NCI-H510A treated with DMSO at 0.1 percent for 48 hours (cell line): ENCODE measurements around the gene IL17RB.
A peak's percentile ranks its signal among the peaks of the same experiment; 100 is the strongest.

Experiments used
- DNase-seq: peaks from one replicate; lab custom pipeline; 2025; lab: John Stamatoyannopoulos, UW

IL17RB gene

GRCh38 chr3:53860196-53860595, 13.8 kb downstream of the IL17RB start:
- no peak for DNase-seq

DNA sequence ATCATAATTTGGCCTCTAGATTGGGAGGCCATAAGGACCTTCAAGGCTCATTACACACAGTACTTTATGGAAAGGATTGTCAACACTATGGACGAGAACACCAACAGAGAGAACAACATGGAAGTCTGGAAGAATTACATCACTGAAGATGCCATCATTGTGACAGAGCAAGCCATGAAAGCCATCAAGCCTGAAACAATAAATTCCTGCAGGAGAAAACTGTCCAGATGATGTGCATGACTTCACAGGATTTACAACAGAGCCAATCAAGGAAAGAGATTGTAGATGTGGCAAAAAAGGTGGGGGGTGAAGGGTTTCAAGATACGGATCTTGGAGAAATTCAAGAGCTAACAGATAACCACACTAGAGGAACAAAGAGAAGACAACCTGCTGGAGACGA, 15.9 kb downstream of the IL17RB start:
- DNase-seq: no peak

DNA sequence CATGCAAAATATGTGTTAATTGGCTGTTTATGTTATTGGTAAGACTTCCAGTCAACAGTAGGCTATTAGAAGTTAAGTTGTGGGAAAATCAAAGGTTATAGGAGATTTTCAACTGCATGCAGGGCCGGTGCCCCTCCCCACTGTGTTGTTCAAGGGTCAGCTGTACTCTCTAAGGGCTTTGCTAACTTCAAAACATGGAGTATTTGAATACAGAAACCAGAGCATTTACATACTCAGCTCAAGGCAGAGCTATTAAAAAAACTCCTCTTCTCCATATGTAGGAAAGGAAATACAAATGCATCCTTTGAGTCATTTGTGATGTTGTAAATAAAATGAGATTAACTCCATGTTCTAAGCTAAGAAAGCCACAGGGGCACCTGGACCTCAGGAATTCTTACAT, 16.8 kb downstream of the IL17RB start:
- no peak for DNase-seq

GRCh38 chr3:53865732-53866499, 19.5 kb downstream of the IL17RB start:
- no peak for DNase-seq

GRCh38 chr3:53880396-53881345, 34.3 kb downstream of the IL17RB start:
- no peak for DNase-seq

GRCh38 chr3:53881691-53882593, 35.6 kb downstream of the IL17RB start, which contains the start of gene ACTR8:
ACTR8 (minus strand) TSS chr3:53882152; CDS start chr3:53882101, 51 bp downstream.
- DNase-seq: peak; percentile 61

- DNase-seq: no peak
Measured at GRCh38 chr3:53883008-53883407, 36.6 kb downstream of the IL17RB start.

DNA sequence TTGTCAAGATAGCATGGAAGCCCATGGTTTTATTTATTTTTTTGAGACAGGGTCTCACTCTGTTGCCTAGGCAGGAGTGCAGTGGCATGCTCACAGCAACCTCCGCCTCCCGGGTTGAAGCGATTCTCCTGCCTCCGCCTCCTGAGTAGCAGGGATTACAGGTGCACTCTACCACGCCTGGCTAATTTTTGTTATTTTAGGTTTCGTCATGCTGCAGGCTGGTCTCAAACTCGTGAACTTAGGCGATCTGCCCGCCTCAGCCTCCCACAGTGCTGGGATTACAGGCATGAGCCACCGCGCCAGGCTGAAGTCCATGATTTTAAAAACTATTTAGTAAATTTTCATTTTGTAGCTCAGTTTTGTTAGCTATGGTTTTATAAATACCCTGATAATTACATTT, 38.3 kb downstream of the IL17RB start:
- DNase-seq: no peak

DNA sequence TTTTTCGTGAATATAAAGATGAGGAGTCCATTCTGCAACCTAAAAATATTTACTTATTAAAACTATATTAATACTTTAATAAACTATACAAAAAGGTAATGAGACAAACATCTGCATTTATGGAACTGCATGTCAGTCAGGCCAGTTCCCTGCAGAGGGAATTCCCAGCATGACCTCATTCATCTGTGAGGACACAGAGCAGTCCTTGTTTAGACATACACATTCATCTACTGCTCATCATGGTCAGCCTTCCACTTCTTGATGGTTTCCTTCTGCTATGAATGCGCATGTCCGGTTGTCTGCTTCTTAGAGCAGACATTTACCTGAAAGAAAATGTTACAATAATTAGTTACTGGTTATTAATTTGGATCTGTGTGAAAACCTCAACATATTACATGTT, 38.9 kb downstream of the IL17RB start:
- no peak for DNase-seq

DNA sequence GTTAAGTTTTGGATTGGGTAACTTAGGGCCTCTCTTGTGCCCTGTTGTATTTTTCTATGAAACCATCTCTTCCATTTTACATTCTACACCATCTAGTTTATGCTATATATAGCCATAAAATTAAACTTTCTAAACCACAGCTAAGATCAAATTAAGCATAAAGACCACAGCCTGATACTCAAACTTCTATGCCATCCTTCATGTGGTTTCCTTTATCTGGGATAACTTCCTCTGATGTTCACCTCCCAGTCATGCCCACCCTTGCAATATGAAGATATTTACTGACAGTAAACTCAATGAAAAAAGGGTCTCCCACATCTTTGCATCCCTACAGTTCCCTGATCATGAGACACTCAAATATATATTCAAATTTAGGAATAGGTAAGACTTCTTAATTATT, 41.1 kb downstream of the IL17RB start:
- no peak for DNase-seq

- DNase-seq: no peak
Measured at GRCh38 chr3:53888232-53888631, 41.9 kb downstream of the IL17RB start.

DNA sequence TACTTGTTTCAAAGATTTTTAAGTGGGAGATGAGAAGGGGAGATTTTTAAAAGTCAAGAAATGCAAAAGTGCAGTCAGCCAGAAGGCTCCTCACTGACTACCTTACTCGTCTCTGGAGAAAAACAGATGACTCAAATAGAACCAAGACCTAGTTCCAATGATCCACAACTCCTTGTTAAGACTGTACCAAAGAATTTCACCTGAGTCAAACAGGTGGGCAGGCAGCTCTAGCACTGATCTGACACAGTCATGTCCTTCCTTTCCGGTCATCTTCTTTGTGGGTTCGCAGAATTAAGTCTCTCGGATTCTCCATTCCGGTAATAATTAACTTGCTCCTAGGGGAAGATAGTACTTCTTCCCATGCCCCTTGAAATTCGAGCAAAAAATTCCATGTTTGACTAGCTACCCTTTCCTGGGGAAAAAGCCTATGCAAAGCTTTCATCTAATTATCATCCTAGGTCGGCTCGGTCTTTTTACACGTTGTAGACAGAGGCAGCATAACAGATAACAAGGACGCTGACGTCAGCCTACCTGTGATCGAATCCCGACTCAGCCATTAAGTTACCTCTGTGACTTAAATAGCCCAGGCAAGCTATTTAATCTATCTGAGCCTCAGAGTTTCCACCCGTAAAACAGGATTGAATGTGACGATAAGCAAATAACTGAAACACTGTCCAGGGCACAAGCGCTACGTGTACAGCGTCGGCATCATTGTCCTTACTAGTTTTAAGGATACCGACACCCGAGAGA, 44.5 kb downstream of the IL17RB start:
- DNase-seq: peak; percentile 20

GRCh38 chr3:53891497-53892285, 45.3 kb downstream of the IL17RB start, which contains the start of gene SELENOK:
SELENOK (minus strand) TSS chr3:53891859.
- DNase-seq: peak; percentile 95

DNA sequence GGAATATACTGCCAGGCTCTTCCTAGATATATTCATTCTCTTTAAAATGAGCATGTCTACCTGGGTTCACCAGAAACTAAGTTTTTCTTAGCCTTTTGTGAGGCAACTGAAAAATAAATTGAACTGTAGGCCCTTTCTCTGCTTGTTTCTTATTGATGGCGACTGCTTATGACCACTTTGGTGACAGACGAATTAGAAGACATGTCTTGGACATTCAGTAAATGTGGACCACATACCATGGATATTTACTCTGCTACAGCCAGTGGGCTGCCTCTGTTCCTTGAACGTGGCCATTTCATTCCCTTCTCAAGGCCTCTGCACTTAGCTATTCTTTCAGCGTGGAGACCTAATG, 45.9 kb downstream of the IL17RB start:
- DNase-seq: no peak

DNA sequence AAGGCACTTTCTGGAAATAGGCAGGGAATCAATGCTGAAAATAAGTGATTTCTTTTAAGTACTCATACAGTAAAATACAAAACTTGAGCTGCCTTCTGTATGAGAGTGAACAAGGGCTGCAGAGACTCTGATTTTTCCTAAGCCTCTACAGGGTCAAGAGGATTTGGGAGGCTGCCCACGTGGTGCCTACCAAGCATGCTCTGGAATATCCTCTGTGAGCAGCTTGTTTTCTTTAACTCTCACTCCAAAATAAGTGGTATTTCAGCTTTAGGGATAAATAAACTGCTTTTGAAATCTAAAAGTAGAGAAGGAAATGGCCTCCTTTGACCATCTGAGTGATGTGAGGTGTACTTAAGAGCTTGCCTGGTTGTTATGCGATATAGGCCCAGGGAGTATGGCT, 53.4 kb downstream of the IL17RB start:
- no peak for DNase-seq

- DNase-seq: no peak
Measured at GRCh38 chr3:53900666-53901331, 54.4 kb downstream of the IL17RB start.

GRCh38 chr3:53902067-53902466, 55.7 kb downstream of the IL17RB start:
- no peak for DNase-seq

DNA sequence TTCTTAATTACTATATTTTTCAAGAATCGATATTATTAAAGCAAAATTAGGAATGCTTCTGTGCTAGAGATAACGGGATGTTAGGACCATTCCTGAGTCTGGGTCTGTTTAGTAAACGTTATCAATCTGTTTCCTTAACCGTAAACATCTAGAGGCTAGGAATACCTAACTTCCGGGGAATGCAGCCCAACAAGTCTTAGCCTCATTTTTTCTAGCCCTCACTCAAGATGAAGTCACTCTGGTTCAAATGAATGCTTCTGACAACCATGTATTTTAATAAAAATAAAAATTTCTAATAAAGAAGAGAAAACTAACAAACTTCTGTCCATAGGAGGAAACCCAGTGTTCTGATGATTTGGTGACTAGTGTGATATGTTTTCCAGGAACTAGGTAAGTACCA, 56.3 kb downstream of the IL17RB start:
- DNase-seq: no peak

- DNase-seq: no peak
Measured at GRCh38 chr3:53913401-53913800, 67.0 kb downstream of the IL17RB start.
